HepG2 (cell line): Measurements from ENCODE around the gene CTDNEP1. TPM values are rescaled to one million over a fixed set of nuclear protein-coding genes. Genes with fewer than 3 reads are reported as not detected.

Experiments
- ARNT2 ChIP-seq: sonication (generic); formaldehyde crosslinking; IDR thresholded peaks from 2 replicates; pipeline ENCODE4 v1.8.0; 2022; ENCODE audit warnings: mild to moderate bottlenecking, low read depth, missing genetic modification reagents, moderate library complexity
- DR1 ChIP-seq: sonication (generic); formaldehyde crosslinking; IDR thresholded peaks from 2 replicates; pipeline ENCODE4 v1.8.0; 2021; ENCODE audit warnings: mild to moderate bottlenecking, missing genetic modification reagents, inconsistent platforms
- EED ChIP-seq: sonication (generic); formaldehyde crosslinking; IDR thresholded peaks from 2 replicates; pipeline ENCODE4 v1.5.0; 2020; ENCODE audit warnings: mild to moderate bottlenecking, missing genetic modification reagents
- ELF1 ChIP-seq: sonication (generic); formaldehyde crosslinking; IDR thresholded peaks from 2 replicates; pipeline ENCODE4 v1.4.0; 2020; ENCODE audit warnings: missing genetic modification reagents
- KDM1A ChIP-seq: IDR thresholded peaks from 2 replicates; pipeline ENCODE4 v1.6.1; 2016; ENCODE audit warnings: missing compliant biosample characterization
- KDM5B ChIP-seq: sonication (generic); formaldehyde crosslinking; IDR thresholded peaks from 2 replicates; pipeline ENCODE4 v1.4.0; 2020; ENCODE audit warnings: missing genetic modification reagents, mild to moderate bottlenecking, borderline replicate concordance
- KLF13 ChIP-seq: sonication (generic); formaldehyde crosslinking; IDR thresholded peaks from 2 replicates; pipeline ENCODE4 v1.4.0; 2020; ENCODE audit warnings: mild to moderate bottlenecking, missing genetic modification reagents
- KLF16 ChIP-seq, 2 experiments: sonication (generic) in 1 of 2; formaldehyde crosslinking in 1 of 2; IDR thresholded peaks; 2 replicates each; pipeline versions ENCODE4 v1.6.1 to v1.8.0; 2016 to 2023; ENCODE audit warnings: missing genetic modification reagents in 2 of 2, missing compliant biosample characterization in 1 of 2
- MYNN ChIP-seq: sonication (generic); formaldehyde crosslinking; IDR thresholded peaks from 2 replicates; pipeline ENCODE4 v1.4.0; 2020; ENCODE audit warnings: mild to moderate bottlenecking, low read depth, missing genetic modification reagents
- NFKBIZ ChIP-seq: IDR thresholded peaks from 2 replicates; pipeline ENCODE4 v1.6.1; 2018; ENCODE audit warnings: missing genetic modification reagents, missing compliant biosample characterization
- SNAI1 ChIP-seq: sonication (generic); formaldehyde crosslinking; IDR thresholded peaks from 2 replicates; pipeline ENCODE4 v1.5.0; 2020; ENCODE audit warnings: mild to moderate bottlenecking, missing genetic modification reagents, borderline replicate concordance
- SRY ChIP-seq: sonication (generic); formaldehyde crosslinking; IDR thresholded peaks from 2 replicates; pipeline ENCODE4 v1.8.0; 2022; ENCODE audit warnings: mild to moderate bottlenecking, missing genetic modification reagents
- TBX2 ChIP-seq: sonication (generic); formaldehyde crosslinking; IDR thresholded peaks from 2 replicates; pipeline ENCODE4 v1.5.0; 2020; ENCODE audit warnings: missing genetic modification reagents, mild to moderate bottlenecking, borderline replicate concordance
- TSC22D2 ChIP-seq: sonication (generic); formaldehyde crosslinking; IDR thresholded peaks from 2 replicates; pipeline ENCODE4 v1.5.1; 2020; ENCODE audit warnings: missing genetic modification reagents, mild to moderate bottlenecking, borderline replicate concordance
- ZNF510 ChIP-seq: sonication (generic); formaldehyde crosslinking; IDR thresholded peaks from 2 replicates; pipeline ENCODE4 v1.4.0; 2020; ENCODE audit warnings: low read depth, mild to moderate bottlenecking, missing genetic modification reagents
- ZNF513 ChIP-seq: sonication (generic); formaldehyde crosslinking; conservative IDR thresholded peaks from 2 replicates; pipeline ENCODE4 v1.5.0; 2020; ENCODE audit warnings: missing genetic modification reagents
- ZNF784 ChIP-seq: sonication (generic); formaldehyde crosslinking; IDR thresholded peaks from 2 replicates; pipeline ENCODE4 v1.5.1; 2020; ENCODE audit warnings: missing genetic modification reagents, mild to moderate bottlenecking, borderline replicate concordance
- polyA plus RNA-seq, 8 experiments: library from polyadenylated mRNA; depleted of rRNA in 3 of 8; stranded (reverse) in 7 of 8; unstranded in 1 of 8; fragments of >200 nt; fragmentation: Illumina TruSeq in 4 of 8; extraction: Trizol in 4 of 8; gene quantifications; 2 replicates each; pipeline versions ENCODE4 v1.2.1 to v1.2.3, GENCODE V29; 2011 to 2016; ENCODE audit warnings: low read depth in 4 of 8, missing spikeins in 1 of 8, mixed read lengths in 1 of 8; ENCODE audit not compliant: insufficient read depth in 1 of 8
- total RNA-seq, 5 experiments: library from RNA; depleted of rRNA; stranded (reverse); fragments of >200 nt; fragmentation: Illumina TruSeq; extraction: Trizol; gene quantifications; 2 replicates each; pipeline ENCODE4 v1.2.3, GENCODE V29; 2016; ENCODE audit warnings: low read depth in 1 of 5
- TF ChIP-seq, protein P1 (sequence below): sonication (generic); formaldehyde crosslinking; IDR thresholded peaks from 2 replicates; pipeline ENCODE4 v1.4.0; 2020; ENCODE audit warnings: missing genetic modification reagents
- TF ChIP-seq, protein P2 (sequence below): sonication (generic); formaldehyde crosslinking; IDR thresholded peaks from 2 replicates; pipeline ENCODE4 v1.5.0; 2020; ENCODE audit warnings: mild to moderate bottlenecking, missing genetic modification reagents, moderate library complexity
- TF ChIP-seq, protein P3 (sequence below): sonication (generic); formaldehyde crosslinking; IDR thresholded peaks from 2 replicates; pipeline ENCODE4 v1.8.1; 2023; ENCODE audit warnings: mild to moderate bottlenecking, moderate library complexity, missing genetic modification reagents
- TF ChIP-seq, protein P4 (sequence below): sonication (generic); formaldehyde crosslinking; conservative IDR thresholded peaks from 2 replicates; pipeline ENCODE4 v1.8.0; 2022; ENCODE audit warnings: missing genetic modification reagents

Gene CTDNEP1
- total and polyA plus RNA-seq, 2 of the 13 experiments (the other 11 are each of a cell fraction or from before 2014, with no cell fraction given) = 19.8 to 118 TPM

GRCh38 chr17:7220593-7221277, 30.8 kb downstream of the CTDNEP1 start (continued):
- TF ChIP-seq TBX2 (CRISPR knock-in tag) (no peak), KLF13 (no peak), KDM1A (CRISPR knock-in tag) (no peak), DR1 (CRISPR knock-in tag) (no peak), SNAI1 (CRISPR knock-in tag) (no peak), KDM5B (CRISPR knock-in tag) (no peak), ARNT2 (CRISPR knock-in tag) (no peak), MYNN (CRISPR knock-in tag) (no peak), KLF16 (CRISPR knock-in tag; IDR thresholded peaks at IDR 0.05) (no peak), EED (CRISPR knock-in tag) (no peak), TSC22D2 (no peak), ZNF513 (CRISPR knock-in tag) (no peak), ELF1 (no peak), SRY (CRISPR knock-in tag) (no peak), NFKBIZ (CRISPR knock-in tag) (no peak), ZNF510 (CRISPR knock-in tag) (no peak), ZNF784 (CRISPR knock-in tag) (no peak; the same call in 1 of the 2 replicates)
- TF ChIP-seq, protein P1, sequence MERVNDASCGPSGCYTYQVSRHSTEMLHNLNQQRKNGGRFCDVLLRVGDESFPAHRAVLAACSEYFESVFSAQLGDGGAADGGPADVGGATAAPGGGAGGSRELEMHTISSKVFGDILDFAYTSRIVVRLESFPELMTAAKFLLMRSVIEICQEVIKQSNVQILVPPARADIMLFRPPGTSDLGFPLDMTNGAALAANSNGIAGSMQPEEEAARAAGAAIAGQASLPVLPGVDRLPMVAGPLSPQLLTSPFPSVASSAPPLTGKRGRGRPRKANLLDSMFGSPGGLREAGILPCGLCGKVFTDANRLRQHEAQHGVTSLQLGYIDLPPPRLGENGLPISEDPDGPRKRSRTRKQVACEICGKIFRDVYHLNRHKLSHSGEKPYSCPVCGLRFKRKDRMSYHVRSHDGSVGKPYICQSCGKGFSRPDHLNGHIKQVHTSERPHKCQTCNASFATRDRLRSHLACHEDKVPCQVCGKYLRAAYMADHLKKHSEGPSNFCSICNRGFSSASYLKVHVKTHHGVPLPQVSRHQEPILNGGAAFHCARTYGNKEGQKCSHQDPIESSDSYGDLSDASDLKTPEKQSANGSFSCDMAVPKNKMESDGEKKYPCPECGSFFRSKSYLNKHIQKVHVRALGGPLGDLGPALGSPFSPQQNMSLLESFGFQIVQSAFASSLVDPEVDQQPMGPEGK (CRISPR knock-in tag) = 0 out of 2 replicates have a peak, but pooled peaks have one; percentile 25
- TF ChIP-seq, protein P2, sequence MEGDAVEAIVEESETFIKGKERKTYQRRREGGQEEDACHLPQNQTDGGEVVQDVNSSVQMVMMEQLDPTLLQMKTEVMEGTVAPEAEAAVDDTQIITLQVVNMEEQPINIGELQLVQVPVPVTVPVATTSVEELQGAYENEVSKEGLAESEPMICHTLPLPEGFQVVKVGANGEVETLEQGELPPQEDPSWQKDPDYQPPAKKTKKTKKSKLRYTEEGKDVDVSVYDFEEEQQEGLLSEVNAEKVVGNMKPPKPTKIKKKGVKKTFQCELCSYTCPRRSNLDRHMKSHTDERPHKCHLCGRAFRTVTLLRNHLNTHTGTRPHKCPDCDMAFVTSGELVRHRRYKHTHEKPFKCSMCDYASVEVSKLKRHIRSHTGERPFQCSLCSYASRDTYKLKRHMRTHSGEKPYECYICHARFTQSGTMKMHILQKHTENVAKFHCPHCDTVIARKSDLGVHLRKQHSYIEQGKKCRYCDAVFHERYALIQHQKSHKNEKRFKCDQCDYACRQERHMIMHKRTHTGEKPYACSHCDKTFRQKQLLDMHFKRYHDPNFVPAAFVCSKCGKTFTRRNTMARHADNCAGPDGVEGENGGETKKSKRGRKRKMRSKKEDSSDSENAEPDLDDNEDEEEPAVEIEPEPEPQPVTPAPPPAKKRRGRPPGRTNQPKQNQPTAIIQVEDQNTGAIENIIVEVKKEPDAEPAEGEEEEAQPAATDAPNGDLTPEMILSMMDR = peak; percentile 76
- TF ChIP-seq, protein P3, sequence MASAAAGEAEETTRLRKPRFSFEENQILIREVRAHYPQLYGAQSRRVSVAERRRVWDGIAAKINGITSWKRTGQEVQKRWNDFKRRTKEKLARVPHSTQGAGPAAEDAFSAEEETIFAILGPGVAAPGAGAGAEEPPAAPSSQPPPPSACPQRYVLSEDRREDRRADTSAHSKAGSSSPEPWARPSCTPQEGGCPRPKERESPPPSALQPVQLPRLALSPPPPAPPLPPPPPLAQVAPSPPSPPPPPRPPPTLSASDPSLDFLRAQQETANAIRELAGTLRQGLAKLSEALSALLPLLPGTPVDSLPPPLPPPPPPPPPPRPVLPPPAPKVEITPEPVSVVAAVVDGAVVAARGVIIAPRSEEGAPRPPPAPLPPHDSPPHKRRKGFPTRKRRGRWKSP = no peak
- TF ChIP-seq, protein P4, sequence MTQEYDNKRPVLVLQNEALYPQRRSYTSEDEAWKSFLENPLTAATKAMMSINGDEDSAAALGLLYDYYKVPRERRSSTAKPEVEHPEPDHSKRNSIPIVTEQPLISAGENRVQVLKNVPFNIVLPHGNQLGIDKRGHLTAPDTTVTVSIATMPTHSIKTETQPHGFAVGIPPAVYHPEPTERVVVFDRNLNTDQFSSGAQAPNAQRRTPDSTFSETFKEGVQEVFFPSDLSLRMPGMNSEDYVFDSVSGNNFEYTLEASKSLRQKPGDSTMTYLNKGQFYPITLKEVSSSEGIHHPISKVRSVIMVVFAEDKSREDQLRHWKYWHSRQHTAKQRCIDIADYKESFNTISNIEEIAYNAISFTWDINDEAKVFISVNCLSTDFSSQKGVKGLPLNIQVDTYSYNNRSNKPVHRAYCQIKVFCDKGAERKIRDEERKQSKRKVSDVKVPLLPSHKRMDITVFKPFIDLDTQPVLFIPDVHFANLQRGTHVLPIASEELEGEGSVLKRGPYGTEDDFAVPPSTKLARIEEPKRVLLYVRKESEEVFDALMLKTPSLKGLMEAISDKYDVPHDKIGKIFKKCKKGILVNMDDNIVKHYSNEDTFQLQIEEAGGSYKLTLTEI (CRISPR knock-in tag) = no peak
